Gastroesophageal sphincter (tissue), 4 donors: ENCODE results near the gene VWA7. TPM values are rescaled to one million over a fixed set of nuclear protein-coding genes. Genes with fewer than 3 reads are reported as not detected.

Source experiments
- ATAC-seq: fragments of 150-250 bp; one replicate; pipeline ENCODE4 v1.9.1; 2016; ENCODE audit warnings: mild to moderate bottlenecking, moderate library complexity
- H3K27ac ChIP-seq, 4 donors: fragments of 200-600 bp; sonication (generic) in 3 of 4; 1 replicate in 3 of 4; 2 replicates in 1 of 4; pipeline ENCODE4 v1.5.1; 2016 to 2019
- H3K27me3 ChIP-seq: fragments of 200-600 bp; sonication (generic); one replicate; pipeline ENCODE4 v1.5.1; 2019
- H3K36me3 ChIP-seq, 2 donors: fragments of 200-600 bp; sonication (generic); one replicate each; pipeline ENCODE4 v1.5.1; 2019; ENCODE audit warnings: control low read depth in 1 of 2
- H3K4me1 ChIP-seq, 3 donors: fragments of 200-600 bp; sonication (generic); 1 replicate in 2 of 3; 2 replicates in 1 of 3; pipeline ENCODE4 v1.5.1; 2016 to 2019; ENCODE audit warnings: control low read depth in 2 of 3
- H3K4me3 ChIP-seq, 2 donors: fragments of 200-600 bp; sonication (generic); one replicate each; pipeline ENCODE4 v1.5.1; 2019; ENCODE audit warnings: mild to moderate bottlenecking in 1 of 2, moderate library complexity in 1 of 2
- H3K9me3 ChIP-seq, 3 donors: fragments of 200-600 bp; sonication (generic); one replicate each; pipeline ENCODE4 v1.5.1; 2017 to 2019; ENCODE audit warnings: control low read depth in 2 of 3
- EP300 ChIP-seq: sonication (generic); formaldehyde crosslinking; IDR thresholded peaks from one replicate; pipeline ENCODE4 v1.6.1; 2017; ENCODE audit warnings: antibody characterized with exemption, mild to moderate bottlenecking
- POLR2A ChIP-seq, 2 donors: fragments of 450-650 bp; IDR thresholded peaks; one replicate each; pipeline ENCODE4 v1.6.1; 2017; ENCODE audit warnings: antibody characterized with exemption in 2 of 2, mild to moderate bottlenecking in 2 of 2, moderate library complexity in 1 of 2
- POLR2AphosphoS5 ChIP-seq: sonication (generic); formaldehyde crosslinking; IDR thresholded peaks from one replicate; pipeline ENCODE4 v1.6.1; 2017; ENCODE audit warnings: antibody characterized with exemption
- WGBS, 2 donors: methylation state at CpG; one replicate each; pipeline ENCODE4 v1.1.5; 2018; ENCODE audit warnings: low coverage in 1 of 2; 5-methylcytosine and 5-hydroxymethylcytosine counted together
- total RNA-seq, 4 donors: library from RNA; depleted of rRNA; stranded (reverse); fragments of >200 nt; gene quantifications; one replicate each; pipeline ENCODE4 v1.1.0, GENCODE V29; 2016
- TF ChIP-seq, protein P1 (sequence below), 4 experiments: fragments of 200-600 bp in 2 of 4; fragments of 450-650 bp in 2 of 4; sonication (generic) in 1 of 4; IDR thresholded peaks; one replicate each; pipeline ENCODE4 v1.5.1; 2017 to 2019; ENCODE audit warnings: antibody characterized with exemption in 4 of 4, mild to moderate bottlenecking in 2 of 4, moderate library complexity in 2 of 4

VWA7 gene
- total RNA-seq, 4 donors from 2014 or later: 0.12 to 0.54 (median 0.31) TPM

DNA sequence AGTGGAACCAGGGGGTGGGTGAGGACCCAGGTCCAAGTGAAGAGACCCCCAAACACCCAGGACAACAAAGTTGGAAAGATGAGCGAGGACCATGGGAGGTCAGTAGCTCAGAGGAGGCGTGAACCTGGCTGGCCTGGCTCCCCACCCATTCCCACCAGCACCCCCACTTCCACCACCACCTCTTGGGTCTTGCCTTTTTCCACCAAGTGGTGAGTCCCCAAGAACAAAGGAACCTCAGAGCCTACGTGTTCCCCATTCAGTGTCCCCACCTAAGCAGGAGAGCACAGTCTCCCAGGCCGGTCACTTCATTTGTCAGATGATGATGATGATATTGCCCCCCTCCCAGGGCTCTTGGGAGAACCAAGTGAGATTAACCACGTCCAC lies 531 bp upstream of the VWA7 start:
- H3K9me3 ChIP-seq: no peaks in the 10 kb centered on the region
- TF ChIP-seq, protein P1, sequence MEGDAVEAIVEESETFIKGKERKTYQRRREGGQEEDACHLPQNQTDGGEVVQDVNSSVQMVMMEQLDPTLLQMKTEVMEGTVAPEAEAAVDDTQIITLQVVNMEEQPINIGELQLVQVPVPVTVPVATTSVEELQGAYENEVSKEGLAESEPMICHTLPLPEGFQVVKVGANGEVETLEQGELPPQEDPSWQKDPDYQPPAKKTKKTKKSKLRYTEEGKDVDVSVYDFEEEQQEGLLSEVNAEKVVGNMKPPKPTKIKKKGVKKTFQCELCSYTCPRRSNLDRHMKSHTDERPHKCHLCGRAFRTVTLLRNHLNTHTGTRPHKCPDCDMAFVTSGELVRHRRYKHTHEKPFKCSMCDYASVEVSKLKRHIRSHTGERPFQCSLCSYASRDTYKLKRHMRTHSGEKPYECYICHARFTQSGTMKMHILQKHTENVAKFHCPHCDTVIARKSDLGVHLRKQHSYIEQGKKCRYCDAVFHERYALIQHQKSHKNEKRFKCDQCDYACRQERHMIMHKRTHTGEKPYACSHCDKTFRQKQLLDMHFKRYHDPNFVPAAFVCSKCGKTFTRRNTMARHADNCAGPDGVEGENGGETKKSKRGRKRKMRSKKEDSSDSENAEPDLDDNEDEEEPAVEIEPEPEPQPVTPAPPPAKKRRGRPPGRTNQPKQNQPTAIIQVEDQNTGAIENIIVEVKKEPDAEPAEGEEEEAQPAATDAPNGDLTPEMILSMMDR (IDR thresholded peaks at IDR 0.05): no peak
- TF ChIP-seq POLR2AphosphoS5 (no peak), EP300 (no peak), POLR2A (IDR thresholded peaks at IDR 0.05) (no peak)
- H3K27me3 ChIP-seq: no peaks in the 10 kb centered on the region
- no peak for ATAC-seq
- no peak overlapping the region for H3K4me3 ChIP-seq
- H3K27ac ChIP-seq: peak overlapping the region in 1 of 4 donors; percentile 53
- H3K36me3 ChIP-seq: peaks cover 0 to 48% of the 10 kb centered on the region in 2 donors
- H3K4me1 ChIP-seq: peaks cover 0 to 14% (median 10%) of the 10 kb centered on the region in 3 donors
- WGBS, 2 donors: 100% methylated on average over 1 to 3 of the region's 5 CpGs

DNA sequence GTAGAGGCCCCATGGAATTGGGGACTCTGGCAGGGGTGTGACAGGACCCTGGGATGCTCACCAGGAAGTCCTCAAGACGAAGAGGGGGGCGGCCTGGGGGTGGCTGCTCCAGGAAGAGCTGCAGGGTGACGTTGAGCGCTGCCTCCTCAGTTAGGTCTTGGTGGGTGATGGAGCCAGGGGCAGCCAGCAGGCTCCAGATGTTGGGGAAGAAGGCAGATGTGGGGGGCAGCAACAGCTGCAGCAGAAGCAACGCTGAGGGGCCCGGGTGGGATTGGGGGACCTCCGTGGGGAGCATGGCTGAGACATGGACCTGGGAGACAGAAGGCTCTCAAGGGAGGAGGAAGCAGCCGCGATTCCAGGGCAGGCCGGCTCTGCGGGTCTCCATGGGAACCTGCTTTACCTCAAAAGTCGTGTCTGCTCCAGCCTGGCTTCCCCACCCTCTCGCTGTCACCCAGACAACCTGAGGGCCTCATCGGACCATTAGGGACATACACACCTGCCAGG lies 591 bp downstream of the VWA7 start:
- 21% methylated on average over 6 of the region's 14 CpGs; no CpG with 5 or more reads in 1 of the 2 donors for WGBS, 2 donors
- H3K9me3 ChIP-seq: no peaks in the 10 kb centered on the region
- peaks cover 0 to 37% of the 10 kb centered on the region in 2 donors for H3K36me3 ChIP-seq
- peaks cover 0 to 14% (median 10%) of the 10 kb centered on the region in 3 donors for H3K4me1 ChIP-seq
- TF ChIP-seq, protein P1 (IDR thresholded peaks at IDR 0.05): no peak
- no peaks in the 10 kb centered on the region for H3K27me3 ChIP-seq
- peak overlapping the region in 1 of 2 donors; percentile 8 for H3K4me3 ChIP-seq
- H3K27ac ChIP-seq: peak overlapping the region in 2 of 4 donors; percentile 7 to 53
- ATAC-seq: no peak

DNA sequence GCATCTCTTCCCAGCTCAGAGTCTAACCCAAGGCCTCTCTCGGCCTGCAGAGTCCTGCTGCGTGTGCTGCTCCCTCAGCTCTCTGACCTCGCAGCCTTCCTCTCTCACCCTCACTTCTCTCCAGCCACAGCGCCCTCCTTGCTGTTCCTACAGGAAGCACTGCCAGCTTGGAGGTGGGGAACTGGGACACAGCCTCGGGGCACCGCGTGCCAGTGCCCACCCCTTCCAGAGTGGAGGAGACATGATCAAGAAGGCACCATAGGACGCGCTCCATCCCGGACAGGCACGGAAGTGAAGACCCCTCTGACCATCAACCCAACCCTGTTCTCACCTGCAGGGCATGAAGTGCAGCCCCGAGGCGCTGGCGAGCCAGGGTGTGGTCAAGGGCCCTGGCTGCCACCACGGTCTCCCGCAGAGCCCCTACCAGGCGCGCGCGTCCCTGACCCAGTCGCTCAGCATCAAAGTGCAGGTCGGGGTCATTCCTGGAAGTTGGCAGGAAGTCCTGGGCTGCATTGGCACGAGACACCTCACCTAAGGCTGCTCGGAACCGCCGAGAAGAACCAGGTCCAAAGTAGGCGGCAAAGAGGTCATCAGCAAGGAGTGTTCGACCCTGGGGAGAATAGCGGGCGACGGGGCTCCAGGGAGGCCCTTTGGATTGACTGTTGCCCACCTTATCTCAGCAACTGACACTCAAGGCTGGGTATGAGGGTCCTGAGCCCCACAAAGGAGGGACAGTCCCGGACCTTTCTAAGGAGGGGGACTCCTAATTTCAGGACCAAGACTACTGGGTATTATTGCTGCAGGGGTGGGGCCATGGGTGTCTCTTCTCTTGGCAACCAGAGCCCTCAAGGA lies 1.3 kb downstream of the VWA7 start:
- TF ChIP-seq EP300 (no peak), POLR2AphosphoS5 (no peak), POLR2A (IDR thresholded peaks at IDR 0.05) (no peak)
- TF ChIP-seq, protein P1 (IDR thresholded peaks at IDR 0.05): no peak
- Histone ChIP-seq H3K27me3 (no peaks in the 10 kb centered on the region), H3K27ac (peak overlapping the region in 1 of 4 donors; percentile 53), H3K36me3 (peaks cover 0 to 30% of the 10 kb centered on the region in 2 donors), H3K4me3 (no peak overlapping the region), H3K9me3 (no peaks in the 10 kb centered on the region), H3K4me1 (peaks cover 0 to 14% (median 10%) of the 10 kb centered on the region in 3 donors)
- 89 to 100% methylated on average over 1 to 14 of the region's 32 CpGs for WGBS, 2 donors
- ATAC-seq: no peak

DNA sequence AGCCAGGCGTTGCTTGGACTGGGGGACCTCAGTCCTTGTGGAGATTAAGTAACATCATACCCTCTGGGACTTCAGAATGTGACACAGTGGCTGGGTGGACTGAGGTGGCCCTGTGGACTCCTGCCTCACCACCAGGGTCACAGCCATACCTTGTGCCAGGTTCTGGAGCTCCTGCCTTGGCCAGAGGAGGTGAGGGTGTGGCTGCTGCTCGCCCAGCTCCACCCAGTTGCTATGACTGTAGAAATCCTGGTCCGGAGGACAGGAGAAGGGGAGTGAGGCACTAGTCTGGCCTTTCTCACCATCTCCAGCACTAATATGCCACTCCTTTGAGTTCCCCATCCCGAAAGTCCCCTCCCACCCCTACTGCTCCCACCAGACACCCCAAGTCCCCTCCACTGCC lies 1.9 kb downstream of the VWA7 start:
- no peaks in the 10 kb centered on the region for H3K27me3 ChIP-seq
- WGBS, 2 donors: 87% methylated on average over 3 of the region's 4 CpGs; no CpG with 5 or more reads in 1 of the 2 donors
- peaks cover 0 to 14% (median 10%) of the 10 kb centered on the region in 3 donors for H3K4me1 ChIP-seq
- no peaks in the 10 kb centered on the region for H3K9me3 ChIP-seq
- peaks cover 0 to 23% of the 10 kb centered on the region in 2 donors for H3K36me3 ChIP-seq
- TF ChIP-seq POLR2AphosphoS5 (no peak), EP300 (no peak), POLR2A (IDR thresholded peaks at IDR 0.05) (no peak)
- TF ChIP-seq, protein P1 (IDR thresholded peaks at IDR 0.05): no peak
- H3K4me3 ChIP-seq: no peak overlapping the region
- ATAC-seq: no peak
- H3K27ac ChIP-seq: no peak overlapping the region

DNA sequence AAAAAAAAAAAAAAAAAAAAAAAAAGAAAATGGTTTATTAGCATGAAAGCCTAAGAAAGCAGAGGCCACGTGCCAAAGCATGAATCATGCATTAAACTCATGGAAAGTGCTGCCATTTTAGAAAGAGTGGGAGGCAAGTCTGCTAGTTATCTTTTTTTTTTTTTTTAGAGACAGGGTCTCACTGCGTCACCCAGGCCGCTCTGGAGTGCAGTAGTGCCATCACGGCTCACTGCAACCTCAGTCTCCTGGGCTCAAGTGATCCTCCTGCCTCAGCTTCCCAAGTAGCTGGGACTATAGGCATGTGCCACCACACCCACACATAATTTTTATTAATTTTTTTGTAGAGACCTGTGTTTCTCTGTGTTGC lies 5.2 kb downstream of the VWA7 start:
- Histone ChIP-seq H3K4me1 (peaks cover 0 to 7% (median 5%) of the 10 kb centered on the region in 3 donors), H3K27ac (no peak overlapping the region), H3K4me3 (no peak overlapping the region), H3K36me3 (no peaks in the 10 kb centered on the region), H3K9me3 (no peaks in the 10 kb centered on the region), H3K27me3 (no peaks in the 10 kb centered on the region)
- ATAC-seq: no peak
- 49 to 66% methylated on average over 3 to 4 of the region's 4 CpGs for WGBS, 2 donors
- no peak for TF ChIP-seq EP300
- TF ChIP-seq POLR2AphosphoS5: no peak
- no peak for TF ChIP-seq POLR2A (IDR thresholded peaks at IDR 0.05)
- TF ChIP-seq, protein P1 (IDR thresholded peaks at IDR 0.05): no peak
